ENCODE results near the gene SHMT2.

GRCh38 chr12:57212701-57213057, 16.8 kb upstream of the SHMT2 start:
- no peak for TF ChIP-seq ATF3 (IDR thresholded peaks at IDR 0.05)
- TF ChIP-seq ATF3 (CRISPR knock-in tag; conservative IDR thresholded peaks at IDR 0.05): no peak
- no peak for TF ChIP-seq ZSCAN29 (IDR thresholded peaks at IDR 0.05)
- no peak; a peak in 1 of 6 replicates for TF ChIP-seq CTCF (IDR thresholded peaks at IDR 0.05 in 2 of 3, conservative IDR thresholded peaks at IDR 0.05 in 1 of 3; ENCODE audit: insufficient read depth in 2 of 3, low read depth in 1 of 3, low read length in 3 of 3)
- TF ChIP-seq NFYB (IDR thresholded peaks at IDR 0.05; ENCODE audit: extremely low read depth, insufficient read length): no peak
- no peak for TF ChIP-seq U2AF1 (optimal IDR thresholded peaks at IDR 0.05; ENCODE audit: low read depth, low read length)
- no peak for TF ChIP-seq SMARCC2 (IDR thresholded peaks at IDR 0.05; ENCODE audit: low read depth)
- no peak for TF ChIP-seq ARID4B (CRISPR knock-in tag; IDR thresholded peaks at IDR 0.05)
- 0 out of 2 replicates have a peak, but pooled peaks have one; percentile 43 for TF ChIP-seq FOXP1 (CRISPR knock-in tag; IDR thresholded peaks at IDR 0.05)
- no peak for TF ChIP-seq ZNF407 (IDR thresholded peaks at IDR 0.05; ENCODE audit: low read depth)
- no peak for TF ChIP-seq EZH2 (IDR thresholded peaks at IDR 0.05; ENCODE audit: borderline replicate concordance, low read depth, low read length)
- no peak for TF ChIP-seq TAF15 (IDR thresholded peaks at IDR 0.05; ENCODE audit: low read depth, low read length)
- TF ChIP-seq FOXA1 (IDR thresholded peaks at IDR 0.05; ENCODE audit: borderline replicate concordance): no peak

Data from K562 (cell line).